Chondrocyte (in vitro differentiated cells): Measurements from ENCODE around the gene RNF13. TPM values are rescaled to one million over a fixed set of nuclear protein-coding genes. Genes with fewer than 3 reads are reported as not detected.

Experiments used
- DNase-seq: peaks from one replicate; pipeline ENCODE4 v3.0.0; 2021; ENCODE audit warnings: mixed read lengths, low spot score
- H3K27ac Mint-ChIP-seq: one replicate; pipeline ENCODE4 v1.8.0; 2021; ENCODE audit warnings: mild to moderate bottlenecking, moderate library complexity, mixed read lengths; ENCODE audit not compliant: unreplicated experiment
- H3K27me3 Mint-ChIP-seq: 2 replicates; pipeline ENCODE4 v1.8.0; 2021; ENCODE audit warnings: low read depth, mixed read lengths
- H3K36me3 Mint-ChIP-seq: 2 replicates; pipeline ENCODE4 v1.8.0; 2021; ENCODE audit warnings: low read depth, mixed read lengths
- H3K4me1 Mint-ChIP-seq: 2 replicates; pipeline ENCODE4 v1.8.0; 2021; ENCODE audit warnings: low read depth, mild to moderate bottlenecking, mixed read lengths
- H3K4me3 Mint-ChIP-seq: one replicate; pipeline ENCODE4 v1.8.0; 2021; ENCODE audit warnings: mild to moderate bottlenecking, moderate library complexity, mixed read lengths; ENCODE audit not compliant: unreplicated experiment
- H3K9me3 Mint-ChIP-seq: 2 replicates; pipeline ENCODE4 v1.8.0; 2021; ENCODE audit warnings: low read depth, mixed read lengths
- CTCF ChIP-seq: fragments of 200-600 bp; sonication (generic); IDR thresholded peaks from 2 replicates; pipeline ENCODE4 v1.5.0; 2021; ENCODE audit warnings: antibody characterized with exemption, mild to moderate bottlenecking, moderate library complexity
- total RNA-seq: library from RNA; stranded (reverse); gene quantifications from 3 replicates; pipeline ENCODE4 v1.2.1, GENCODE V29; 2021

RNF13 gene
- total RNA-seq, 1 donor from 2014 or later: 43.1 TPM

- DNase-seq: no peak
- Mint-ChIP-seq H3K9me3 (peaks cover 47% of the 10 kb centered on the region), H3K4me3 (no peak overlapping the region), H3K4me1 (peaks cover 37% of the 10 kb centered on the region), H3K27me3 (no peaks in the 10 kb centered on the region), H3K27ac (peak overlapping the region; percentile 28), H3K36me3 (peaks cover 65% of the 10 kb centered on the region)
- no peak for TF ChIP-seq CTCF
These were observed 134.2 kb downstream of the RNF13 start for GRCh38 chr3:149947231-149947630.

GRCh38 chr3:149949181-149949580, 136.2 kb downstream of the RNF13 start:
- Mint-ChIP-seq H3K36me3 (peaks cover 55% of the 10 kb centered on the region), H3K27ac (peak overlapping the region; percentile 22), H3K4me3 (no peak overlapping the region), H3K4me1 (peaks cover 36% of the 10 kb centered on the region), H3K9me3 (peaks cover 32% of the 10 kb centered on the region), H3K27me3 (no peaks in the 10 kb centered on the region)
- TF ChIP-seq CTCF: no peak
- DNase-seq: no peak

- Mint-ChIP-seq H3K9me3 (peaks cover 4% of the 10 kb centered on the region), H3K4me3 (no peak overlapping the region), H3K27ac (no peak overlapping the region), H3K27me3 (no peaks in the 10 kb centered on the region), H3K36me3 (peaks cover 23% of the 10 kb centered on the region), H3K4me1 (peaks cover 45% of the 10 kb centered on the region)
- DNase-seq: no peak
- TF ChIP-seq CTCF: no peak
These were observed 141.8 kb downstream of the RNF13 start for GRCh38 chr3:149954812-149955211.

GRCh38 chr3:149955449-149955848, 142.4 kb downstream of the RNF13 start:
- Mint-ChIP-seq H3K4me3 (no peak overlapping the region), H3K27me3 (no peaks in the 10 kb centered on the region), H3K9me3 (no peaks in the 10 kb centered on the region), H3K4me1 (peaks cover 43% of the 10 kb centered on the region), H3K27ac (peak overlapping the region; percentile 39), H3K36me3 (peaks cover 19% of the 10 kb centered on the region)
- TF ChIP-seq CTCF: no peak
- no peak for DNase-seq

- Mint-ChIP-seq H3K4me1 (peaks cover 51% of the 10 kb centered on the region), H3K36me3 (peaks cover 13% of the 10 kb centered on the region), H3K4me3 (no peak overlapping the region), H3K27me3 (no peaks in the 10 kb centered on the region), H3K9me3 (no peaks in the 10 kb centered on the region), H3K27ac (no peak overlapping the region)
- no peak for DNase-seq
- no peak for TF ChIP-seq CTCF
These were observed 144.5 kb downstream of the RNF13 start for GRCh38 chr3:149957361-149958125.
